Tibial nerve (tissue), 3 donors: Measurements from ENCODE around the gene ELP4.

ENCODE experiments used
- POLR2A ChIP-seq, 2 donors: fragments of 450-650 bp; IDR thresholded peaks; one replicate each; pipeline ENCODE4 v1.6.1; 2017; ENCODE audit warnings: antibody characterized with exemption in 2 of 2, mild to moderate bottlenecking in 2 of 2, moderate library complexity in 2 of 2
- TF ChIP-seq, protein P1 (sequence below), 5 experiments: fragments of 200-600 bp in 3 of 5; fragments of 450-650 bp in 2 of 5; sonication (generic) in 3 of 5; IDR thresholded peaks; one replicate each; pipeline ENCODE4 v1.5.1; 2016 to 2019; ENCODE audit warnings: antibody characterized with exemption in 5 of 5, mild to moderate bottlenecking in 3 of 5, moderate library complexity in 2 of 5

DNA sequence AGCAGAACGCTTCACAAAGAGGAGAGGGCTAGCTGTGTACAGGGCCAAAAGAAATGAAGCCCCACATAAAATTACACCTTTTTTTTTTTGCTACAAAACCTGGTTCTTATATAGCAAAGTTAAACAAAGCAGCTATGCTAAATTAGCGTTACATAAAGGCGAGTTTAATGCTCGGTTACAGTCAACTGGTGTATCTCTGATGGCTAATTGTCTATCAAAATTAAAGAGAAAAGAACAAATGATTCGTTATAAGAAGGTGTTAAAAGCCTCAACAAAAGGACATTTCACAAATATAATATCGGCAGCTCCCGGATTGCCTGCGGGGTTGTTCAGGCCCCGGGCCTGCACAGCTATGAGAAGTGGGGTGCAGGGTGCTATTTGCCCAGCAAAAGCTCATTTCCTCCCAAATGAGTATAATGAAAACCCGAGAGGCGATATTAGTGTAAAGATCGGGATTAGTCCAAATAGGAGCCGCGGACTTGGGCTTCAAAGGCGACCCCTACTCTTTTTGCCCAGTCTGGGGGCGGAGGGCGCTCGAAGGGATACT, 314.8 kb downstream of the ELP4 start:
- TF ChIP-seq, protein P1, sequence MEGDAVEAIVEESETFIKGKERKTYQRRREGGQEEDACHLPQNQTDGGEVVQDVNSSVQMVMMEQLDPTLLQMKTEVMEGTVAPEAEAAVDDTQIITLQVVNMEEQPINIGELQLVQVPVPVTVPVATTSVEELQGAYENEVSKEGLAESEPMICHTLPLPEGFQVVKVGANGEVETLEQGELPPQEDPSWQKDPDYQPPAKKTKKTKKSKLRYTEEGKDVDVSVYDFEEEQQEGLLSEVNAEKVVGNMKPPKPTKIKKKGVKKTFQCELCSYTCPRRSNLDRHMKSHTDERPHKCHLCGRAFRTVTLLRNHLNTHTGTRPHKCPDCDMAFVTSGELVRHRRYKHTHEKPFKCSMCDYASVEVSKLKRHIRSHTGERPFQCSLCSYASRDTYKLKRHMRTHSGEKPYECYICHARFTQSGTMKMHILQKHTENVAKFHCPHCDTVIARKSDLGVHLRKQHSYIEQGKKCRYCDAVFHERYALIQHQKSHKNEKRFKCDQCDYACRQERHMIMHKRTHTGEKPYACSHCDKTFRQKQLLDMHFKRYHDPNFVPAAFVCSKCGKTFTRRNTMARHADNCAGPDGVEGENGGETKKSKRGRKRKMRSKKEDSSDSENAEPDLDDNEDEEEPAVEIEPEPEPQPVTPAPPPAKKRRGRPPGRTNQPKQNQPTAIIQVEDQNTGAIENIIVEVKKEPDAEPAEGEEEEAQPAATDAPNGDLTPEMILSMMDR (IDR thresholded peaks at IDR 0.05) = no peak
- no peak for TF ChIP-seq POLR2A (IDR thresholded peaks at IDR 0.05)
